Small intestine (tissue), 7 donors: ENCODE data around the gene SLC39A11. TPM values are rescaled to one million over a fixed set of nuclear protein-coding genes. Genes with fewer than 3 reads are reported as not detected.

Experiments used
- DNase-seq, 2 donors: peaks; one replicate each; pipeline versions ENCODE4 v3.0.0 to v3.0.0-alpha.2; 2013
- FAIRE-seq: peaks from 2 replicates; lab custom pipeline; 2012; peaks lifted over from hg19 to GRCh38; lab: Jason Lieb, UNC
- H3K27ac ChIP-seq, 3 donors: one replicate each; pipeline ENCODE4 v1.5.1; 2013; ENCODE audit warnings: low read length in 2 of 3, mild to moderate bottlenecking in 2 of 3, control low read depth in 1 of 3, inconsistent platforms in 1 of 3, low read depth in 1 of 3, moderate library complexity in 1 of 3
- H3K27me3 ChIP-seq, 3 donors: one replicate each; pipeline ENCODE4 v1.6.1; 2013; ENCODE audit warnings: low read length in 3 of 3, inconsistent platforms in 1 of 3; ENCODE audit not compliant: control insufficient read depth in 3 of 3, insufficient read depth in 3 of 3
- H3K36me3 ChIP-seq, 3 donors: one replicate each; pipeline ENCODE4 v1.6.1; 2013; ENCODE audit warnings: low read length in 3 of 3, inconsistent platforms in 1 of 3, low read depth in 1 of 3, mild to moderate bottlenecking in 1 of 3, moderate library complexity in 1 of 3; ENCODE audit not compliant: control insufficient read depth in 3 of 3, insufficient read depth in 2 of 3
- H3K4me1 ChIP-seq, 3 donors: one replicate each; pipeline ENCODE4 v1.6.1; 2013; ENCODE audit warnings: low read length in 2 of 3, inconsistent platforms in 1 of 3, low read depth in 1 of 3, mild to moderate bottlenecking in 1 of 3, moderate library complexity in 1 of 3; ENCODE audit not compliant: control insufficient read depth in 3 of 3, insufficient read depth in 2 of 3
- H3K4me3 ChIP-seq, 3 donors: one replicate each; pipeline ENCODE4 v1.5.1; 2013; ENCODE audit warnings: low read length in 3 of 3, control low read depth in 1 of 3, inconsistent platforms in 1 of 3, low read depth in 1 of 3, mild to moderate bottlenecking in 1 of 3, moderate library complexity in 1 of 3
- H3K9me3 ChIP-seq, 2 donors: one replicate each; pipeline ENCODE4 v1.6.1; 2013; ENCODE audit warnings: low read depth in 1 of 2, low read length in 1 of 2; ENCODE audit not compliant: control insufficient read depth in 2 of 2, insufficient read depth in 1 of 2
- WGBS, 3 donors: extraction: QIAGEN DNeasy Blood & Tissue Kit; methylation state at CpG; one replicate each; pipeline ENCODE4 v1.1.7; 2013; 5-methylcytosine and 5-hydroxymethylcytosine counted together
- polyA plus RNA-seq, 4 donors: library from polyadenylated mRNA; stranded (reverse) in 3 of 4; unstranded in 1 of 4; fragments of 200-250 nt in 3 of 4; fragments of 120-200 nt in 1 of 4; gene quantifications; one replicate each; pipeline versions ENCODE4 v1.2.1 to v1.2.3, GENCODE V29; 2013
- donor health status: healthy with polysubstance abuse.
- donor health status: control.
- donor health status: control.
- donor health status: Bipolar disorder and iron deficiency.
- donor health status: healthy.

Gene SLC39A11
- polyA plus RNA-seq, 4 donors, result 2.7 to 53.7 (median 11.3) TPM

- no peak overlapping the region for H3K4me3 ChIP-seq
- no peaks in the 10 kb centered on the region for H3K27me3 ChIP-seq
- 77 to 95% (median 89%) methylated on average over 7 of the region's 7 CpGs for WGBS, 3 donors
- no peak overlapping the region for H3K27ac ChIP-seq
- DNase-seq, result no peak
- no peak for FAIRE-seq
- peaks cover 0 to 7% of the 10 kb centered on the region in 2 donors for H3K9me3 ChIP-seq
- H3K4me1 ChIP-seq, result peaks cover 3 to 17% (median 4%) of the 10 kb centered on the region in 3 donors
- peaks cover 0 to 22% (median 0%) of the 10 kb centered on the region in 3 donors for H3K36me3 ChIP-seq
Observed at GRCh38 chr17:73027130-73027741, 65.3 kb downstream of the SLC39A11 start.

DNA sequence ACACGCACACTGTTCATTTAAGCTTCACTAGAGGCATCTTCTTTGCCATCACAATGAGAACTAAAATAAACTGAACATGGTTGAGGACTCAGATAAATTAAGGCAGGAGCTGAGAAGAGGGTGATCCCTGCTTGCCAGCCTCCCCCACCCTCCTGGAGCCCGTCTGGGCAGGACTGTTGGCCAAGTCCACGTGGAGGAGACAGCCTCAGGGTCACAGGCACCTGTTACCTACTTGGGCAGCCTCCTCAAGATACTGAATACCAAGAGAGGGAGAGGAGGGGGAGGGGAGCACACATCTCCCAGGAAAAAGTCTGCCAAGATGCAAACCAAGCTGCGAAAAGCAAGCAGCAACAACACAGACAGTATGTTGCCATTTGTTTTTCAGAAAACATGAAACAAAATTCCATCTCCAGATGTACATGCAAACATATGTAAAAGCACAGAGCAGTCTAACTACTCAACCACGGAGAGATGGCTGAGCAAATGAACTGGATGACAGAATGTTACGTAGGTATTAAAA is 67.4 kb downstream of the SLC39A11 start:
- DNase-seq, result no peak

GRCh38 chr17:73023759-73024158 is 68.7 kb downstream of the SLC39A11 start:
- H3K27me3 ChIP-seq, result no peaks in the 10 kb centered on the region
- H3K4me1 ChIP-seq, result peaks cover 0 to 5% (median 2%) of the 10 kb centered on the region in 3 donors
- peaks cover 0 to 12% of the 10 kb centered on the region in 2 donors for H3K9me3 ChIP-seq
- H3K27ac ChIP-seq, result no peak overlapping the region
- FAIRE-seq (no peak), DNase-seq (no peak)
- no peak overlapping the region for H3K4me3 ChIP-seq
- 95 to 99% (median 96%) methylated on average over 5 of the region's 5 CpGs for WGBS, 3 donors
- H3K36me3 ChIP-seq, result peaks cover 0 to 12% (median 0%) of the 10 kb centered on the region in 3 donors

More for the DNA sequence above, 67.4 kb downstream of the SLC39A11 start:
- Histone ChIP-seq H3K4me1 (peaks cover 2 to 7% (median 4%) of the 10 kb centered on the region in 3 donors), H3K27me3 (no peaks in the 10 kb centered on the region), H3K9me3 (peaks cover 0 to 10% of the 10 kb centered on the region in 2 donors), H3K27ac (no peak overlapping the region), H3K4me3 (no peak overlapping the region), H3K36me3 (peaks cover 0 to 18% (median 0%) of the 10 kb centered on the region in 3 donors)
- 73 to 77% (median 74%) methylated on average over 6 of the region's 6 CpGs for WGBS, 3 donors
- no peak for FAIRE-seq

GRCh38 chr17:73022694-73023093 is 69.8 kb downstream of the SLC39A11 start:
- Histone ChIP-seq H3K4me1 (peaks cover 0 to 2% (median under 1%) of the 10 kb centered on the region in 3 donors), H3K4me3 (no peak overlapping the region), H3K27ac (no peak overlapping the region), H3K36me3 (peaks cover 0 to 9% (median 0%) of the 10 kb centered on the region in 3 donors), H3K27me3 (no peaks in the 10 kb centered on the region), H3K9me3 (peaks cover 0 to 17% of the 10 kb centered on the region in 2 donors)
- 90 to 98% (median 93%) methylated on average over 2 of the region's 2 CpGs for WGBS, 3 donors
- no peak for DNase-seq
- no peak for FAIRE-seq

DNA sequence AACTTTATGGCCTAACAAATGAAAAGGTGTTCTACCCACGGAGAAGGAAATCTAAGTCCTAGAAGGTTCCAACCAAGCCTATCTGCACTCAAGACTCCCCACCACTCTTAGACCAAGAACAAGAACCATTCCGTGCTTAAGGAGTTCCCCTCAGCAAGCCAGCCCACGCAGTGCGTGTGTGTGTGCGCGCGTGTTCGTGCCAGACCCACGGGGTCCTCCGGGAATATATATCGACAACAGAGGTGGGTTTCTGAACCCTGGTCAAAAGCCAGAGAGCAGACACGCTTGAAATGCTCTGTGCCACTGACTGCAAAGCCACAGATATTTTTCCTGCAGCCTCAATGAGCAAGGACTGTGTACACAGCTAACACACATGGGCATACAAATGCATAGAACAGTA is 70.7 kb downstream of the SLC39A11 start:
- no peak overlapping the region for H3K4me3 ChIP-seq
- peaks cover 0 to 19% of the 10 kb centered on the region in 2 donors for H3K9me3 ChIP-seq
- no peak overlapping the region for H3K27ac ChIP-seq

DNA sequence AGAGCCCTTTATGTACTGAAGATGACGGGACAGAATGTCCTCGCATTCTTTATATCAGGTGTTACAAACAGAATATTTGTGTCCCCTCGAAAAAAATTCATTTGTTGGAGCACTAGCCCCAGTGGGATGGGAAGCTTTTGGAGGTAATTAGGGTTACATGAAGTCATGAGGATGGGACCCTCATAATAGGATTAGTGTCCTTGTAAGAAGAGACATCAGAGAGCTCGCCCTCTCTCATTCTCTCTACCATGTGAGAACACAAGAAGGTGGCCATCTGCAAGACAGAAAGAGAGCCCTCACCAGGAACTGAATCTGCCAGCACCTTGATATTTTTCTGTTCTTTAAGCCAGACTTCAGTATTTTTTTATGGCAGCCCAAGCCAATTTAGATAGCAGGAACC is 72.4 kb downstream of the SLC39A11 start:
- no peak overlapping the region for H3K27ac ChIP-seq
- DNase-seq, result no peak
- no peaks in the 10 kb centered on the region for H3K27me3 ChIP-seq
- no peak for FAIRE-seq
- peaks cover 0 to 7% (median 0%) of the 10 kb centered on the region in 3 donors for H3K36me3 ChIP-seq
- H3K4me3 ChIP-seq, result no peak overlapping the region
- H3K9me3 ChIP-seq, result peaks cover 0 to 19% of the 10 kb centered on the region in 2 donors
- peaks cover 0 to 1% (median 0%) of the 10 kb centered on the region in 3 donors for H3K4me1 ChIP-seq
- WGBS, 3 donors, result 96 to 97% (median 97%) methylated on average over 4 of the region's 4 CpGs

More for the DNA sequence above, 70.7 kb downstream of the SLC39A11 start:
- no peaks in the 10 kb centered on the region for H3K27me3 ChIP-seq
- DNase-seq (no peak), FAIRE-seq (no peak)
- peaks cover 0 to 7% (median 0%) of the 10 kb centered on the region in 3 donors for H3K36me3 ChIP-seq
- 94 to 100% (median 96%) methylated on average over 12 of the region's 12 CpGs for WGBS, 3 donors
- H3K4me1 ChIP-seq, result peaks cover 0 to 2% (median 0%) of the 10 kb centered on the region in 3 donors

DNA sequence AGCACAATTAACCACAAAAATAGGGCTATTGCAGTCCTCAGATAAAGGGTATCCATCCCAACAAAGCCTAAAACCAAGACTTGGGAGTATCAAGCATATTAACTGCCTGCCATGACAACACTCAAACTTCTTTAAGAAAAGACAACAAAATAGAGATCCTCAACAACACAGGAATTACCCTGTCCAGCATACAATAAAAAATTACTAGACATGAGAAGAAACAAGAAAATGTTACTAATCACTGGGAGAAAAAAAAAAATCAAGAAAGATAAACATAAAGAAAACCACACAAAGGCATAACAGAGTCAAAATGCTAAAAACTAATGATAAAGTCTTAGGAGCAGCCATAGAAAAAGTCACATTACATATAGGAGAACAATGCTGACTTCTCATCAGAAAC is 73.9 kb downstream of the SLC39A11 start:
- Histone ChIP-seq H3K36me3 (peaks cover 0 to 3% (median 0%) of the 10 kb centered on the region in 3 donors), H3K27ac (no peak overlapping the region), H3K4me3 (no peak overlapping the region), H3K27me3 (no peaks in the 10 kb centered on the region), H3K9me3 (peaks cover 0 to 13% of the 10 kb centered on the region in 2 donors), H3K4me1 (no peaks in the 10 kb centered on the region)
- DNase-seq, result no peak
- FAIRE-seq, result no peak

GRCh38 chr17:73017658-73018057 is 74.8 kb downstream of the SLC39A11 start:
- H3K4me1 ChIP-seq, result no peaks in the 10 kb centered on the region
- 87 to 100% (median 100%) methylated on average over 3 of the region's 3 CpGs for WGBS, 3 donors
- no peak overlapping the region for H3K4me3 ChIP-seq
- no peak overlapping the region for H3K27ac ChIP-seq
- DNase-seq (no peak), FAIRE-seq (no peak)
- peaks cover 0 to 2% (median 0%) of the 10 kb centered on the region in 3 donors for H3K36me3 ChIP-seq
- no peaks in the 10 kb centered on the region for H3K27me3 ChIP-seq
- H3K9me3 ChIP-seq, result peaks cover 0 to 12% of the 10 kb centered on the region in 2 donors
